GM21737 (cell line): ENCODE measurements around the gene HSPG2.

Source experiments
- ATAC-seq: cut with Tn5 transposase; IDR thresholded peaks from one replicate; pipeline ENCODE4 v1.9.1; 2021; ENCODE audit warnings: mild to moderate bottlenecking, moderate library complexity; ENCODE audit not compliant: unreplicated experiment

Gene HSPG2

DNA sequence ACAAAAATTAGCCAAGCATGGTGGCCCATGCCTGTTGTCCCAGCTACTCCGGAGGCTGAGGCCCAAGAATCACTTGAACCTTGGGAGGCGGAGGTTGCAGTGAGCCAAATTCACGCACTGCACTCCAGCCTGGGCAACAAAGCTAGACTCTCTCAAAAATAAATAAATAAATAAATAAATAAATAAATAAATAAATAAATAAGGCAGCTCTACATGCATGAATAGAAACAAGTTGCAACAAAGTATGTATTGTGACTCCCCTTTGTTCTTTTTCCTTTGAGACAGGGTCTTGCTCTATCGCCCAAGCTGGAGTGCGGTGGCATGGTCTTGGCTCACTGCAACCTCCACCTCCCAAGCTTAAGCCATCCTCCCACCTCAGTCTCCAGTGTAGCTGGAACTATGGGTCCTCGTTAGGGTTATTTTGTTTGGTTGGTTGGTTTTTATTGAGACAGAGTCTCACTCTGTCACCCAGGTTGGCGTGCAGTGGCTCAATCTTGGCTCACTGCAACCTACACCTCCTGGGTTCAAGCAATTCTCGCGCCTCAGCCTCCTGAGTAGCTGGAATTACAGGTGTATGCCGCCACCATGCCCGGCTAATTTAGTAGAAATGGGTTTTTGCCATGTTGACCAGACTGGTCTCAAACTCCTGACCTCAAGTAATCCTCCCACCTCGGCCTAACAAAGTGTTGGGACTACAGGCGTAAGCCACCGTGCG, 162.1 kb downstream of the HSPG2 start:
- no peak for ATAC-seq

DNA sequence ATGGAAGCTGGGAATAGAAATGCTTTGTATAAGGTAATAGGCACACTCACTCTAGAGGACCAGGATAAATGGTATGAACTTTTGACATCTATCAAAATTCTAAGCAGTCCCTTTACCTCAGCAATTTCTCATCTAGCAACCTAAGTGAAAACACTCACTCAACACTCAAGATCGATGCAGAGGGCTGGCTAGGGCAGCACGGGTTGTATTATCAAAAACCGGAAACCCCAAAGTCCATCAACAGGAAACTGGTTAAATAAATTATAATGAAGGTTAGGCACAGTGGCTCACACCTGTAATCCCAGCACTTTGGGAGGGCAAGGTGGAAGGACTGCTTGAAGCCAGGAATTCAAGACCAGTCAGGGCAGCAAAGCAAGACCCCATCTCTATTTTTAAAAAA, 163.5 kb downstream of the HSPG2 start:
- no peak for ATAC-seq
